GM12878 (cell line): Measurements from ENCODE around the gene MTIF2. TPM values are rescaled to one million over a fixed set of nuclear protein-coding genes. Genes with fewer than 3 reads are reported as not detected.

Source experiments
- ATF2 ChIP-seq: IDR thresholded peaks from 2 replicates; pipeline ENCODE4 v1.6.1; 2012; ENCODE audit warnings: low read length, inconsistent platforms
- BHLHE40 ChIP-seq, 2 experiments: fragments of 450-650 bp in 1 of 2; IDR thresholded peaks; 2 replicates each; pipeline ENCODE4 v1.6.1; 2011 to 2017; ENCODE audit warnings: low read depth in 2 of 2, borderline replicate concordance in 1 of 2, improper control_type of control experiment in 1 of 2, low read length in 1 of 2, mild to moderate bottlenecking in 1 of 2
- CEBPB ChIP-seq, 2 experiments: fragments of 150-350 bp in 1 of 2; IDR thresholded peaks; 2 replicates each; pipeline ENCODE4 v1.6.1; 2012 to 2014; ENCODE audit warnings: low read depth in 2 of 2, low read length in 2 of 2, borderline replicate concordance in 1 of 2, inconsistent platforms in 1 of 2
- CHD1 ChIP-seq: IDR thresholded peaks from 2 replicates; pipeline ENCODE4 v1.6.1; 2012; ENCODE audit warnings: low read depth, low read length, improper control_type of control experiment
- CREM ChIP-seq: IDR thresholded peaks from 2 replicates; pipeline ENCODE4 v1.6.1; 2014; ENCODE audit warnings: antibody characterized with exemption, low read depth
- FOXM1 ChIP-seq: IDR thresholded peaks from 2 replicates; pipeline ENCODE4 v1.6.1; 2012; ENCODE audit warnings: low read depth, mild to moderate bottlenecking, inconsistent platforms, low read length, moderate library complexity
- HCFC1 ChIP-seq: fragments of 150-350 bp; IDR thresholded peaks from 2 replicates; pipeline ENCODE4 v1.6.1; 2014; ENCODE audit warnings: low read length
- HDAC2 ChIP-seq: fragments of 200-600 bp; sonication (generic); IDR thresholded peaks from 2 replicates; pipeline ENCODE4 v1.6.1; 2017
- IKZF2 ChIP-seq, 2 experiments: fragments of 450-650 bp; IDR thresholded peaks; 2 replicates each; pipeline ENCODE4 v1.6.1; 2017; ENCODE audit warnings: mild to moderate bottlenecking in 2 of 2, moderate library complexity in 2 of 2
- JUNB ChIP-seq: IDR thresholded peaks from 2 replicates; pipeline ENCODE4 v1.6.1; 2016; ENCODE audit warnings: antibody characterized with exemption, mild to moderate bottlenecking
- MTA3 ChIP-seq: IDR thresholded peaks from 2 replicates; pipeline ENCODE4 v1.6.1; 2012; ENCODE audit warnings: low read length, inconsistent platforms, borderline replicate concordance
- PAX5 ChIP-seq: IDR thresholded peaks from 2 replicates; pipeline ENCODE4 v1.6.1; 2011; ENCODE audit warnings: low read depth, low read length, borderline replicate concordance
- POLR2AphosphoS2 ChIP-seq: IDR thresholded peaks from 2 replicates; pipeline ENCODE4 v1.6.1; 2011; ENCODE audit warnings: low read depth, mild to moderate bottlenecking, low read length, improper control_type of control experiment, moderate library complexity
- POLR2AphosphoS5 ChIP-seq: IDR thresholded peaks from 2 replicates; pipeline ENCODE4 v1.6.1; 2011; ENCODE audit warnings: mild to moderate bottlenecking, low read length, inconsistent platforms
- RFX5 ChIP-seq: IDR thresholded peaks from 2 replicates; pipeline ENCODE4 v1.6.1; 2011; ENCODE audit warnings: low read depth, low read length, improper control_type of control experiment
- TAF1 ChIP-seq: IDR thresholded peaks from 2 replicates; pipeline ENCODE4 v1.6.1; 2011; ENCODE audit warnings: mild to moderate bottlenecking, low read depth, low read length, borderline replicate concordance
- TARDBP ChIP-seq: IDR thresholded peaks from 2 replicates; pipeline ENCODE4 v1.6.1; 2016; ENCODE audit warnings: borderline replicate concordance
- TBL1XR1 ChIP-seq: IDR thresholded peaks from 2 replicates; pipeline ENCODE4 v1.6.1; 2012; ENCODE audit warnings: low read depth, low read length, improper control_type of control experiment
- TCF3 ChIP-seq: IDR thresholded peaks from 2 replicates; pipeline ENCODE4 v1.6.1; 2012; ENCODE audit warnings: low read depth, mild to moderate bottlenecking, low read length, borderline replicate concordance; ENCODE audit not compliant: insufficient read depth
- ZBED1 ChIP-seq: IDR thresholded peaks from 2 replicates; pipeline ENCODE4 v1.6.1; 2016; ENCODE audit warnings: borderline replicate concordance
- ZNF217 ChIP-seq: fragments of 450-650 bp; IDR thresholded peaks from 2 replicates; pipeline ENCODE4 v1.6.1; 2017; ENCODE audit warnings: antibody characterized with exemption, mild to moderate bottlenecking
- ZNF24 ChIP-seq: fragments of 450-650 bp; IDR thresholded peaks from 2 replicates; pipeline ENCODE4 v1.6.1; 2017; ENCODE audit warnings: antibody characterized with exemption, mild to moderate bottlenecking
- ZZZ3 ChIP-seq: IDR thresholded peaks from 2 replicates; pipeline ENCODE4 v1.6.1; 2011; ENCODE audit warnings: low read depth; ENCODE audit not compliant: control insufficient read depth, insufficient read length
- polyA plus RNA-seq, 11 experiments: library from polyadenylated mRNA; depleted of rRNA in 4 of 11; unstranded in 6 of 11; stranded (reverse) in 5 of 11; fragments of >200 nt; fragmentation: Nextera tagmentation in 4 of 11; fragmentation: Illumina TruSeq in 1 of 11; extraction: Ambion mirVana in 4 of 11; extraction: Trizol in 1 of 11; gene quantifications; 1 replicate in 1 of 11; 2 replicates in 10 of 11; pipeline versions ENCODE4 v1.2.1 to v1.2.3, GENCODE V29; 2011 to 2016; ENCODE audit warnings: inconsistent platforms in 2 of 11, missing spikeins in 2 of 11, low read depth in 1 of 11
- total RNA-seq, 4 experiments: library from RNA; depleted of rRNA in 3 of 4; stranded (reverse); fragments of >200 nt in 3 of 4; fragmentation: Illumina TruSeq in 1 of 4; extraction: Trizol in 1 of 4; gene quantifications; 2 replicates each; pipeline versions ENCODE4 v1.2.1 to v1.2.3, GENCODE V29; 2013 to 2021
- TF ChIP-seq, protein P1 (sequence below): fragments of 450-650 bp; IDR thresholded peaks from 2 replicates; pipeline ENCODE4 v1.6.1; 2016; ENCODE audit warnings: mild to moderate bottlenecking
- TF ChIP-seq, protein P2 (sequence below): fragments of 450-650 bp; IDR thresholded peaks from 2 replicates; pipeline ENCODE4 v1.6.1; 2017; ENCODE audit warnings: mild to moderate bottlenecking, moderate library complexity
- TF ChIP-seq, protein P3 (sequence below): fragments of 450-650 bp; IDR thresholded peaks from 2 replicates; pipeline ENCODE4 v1.6.1; 2016; ENCODE audit warnings: mild to moderate bottlenecking

Gene MTIF2
- total and polyA plus RNA-seq, 10 of the 15 experiments (the other 5 are each of a cell fraction or from before 2014, with no cell fraction given) = 26.4 to 63.7 (median 40.0) TPM

DNA sequence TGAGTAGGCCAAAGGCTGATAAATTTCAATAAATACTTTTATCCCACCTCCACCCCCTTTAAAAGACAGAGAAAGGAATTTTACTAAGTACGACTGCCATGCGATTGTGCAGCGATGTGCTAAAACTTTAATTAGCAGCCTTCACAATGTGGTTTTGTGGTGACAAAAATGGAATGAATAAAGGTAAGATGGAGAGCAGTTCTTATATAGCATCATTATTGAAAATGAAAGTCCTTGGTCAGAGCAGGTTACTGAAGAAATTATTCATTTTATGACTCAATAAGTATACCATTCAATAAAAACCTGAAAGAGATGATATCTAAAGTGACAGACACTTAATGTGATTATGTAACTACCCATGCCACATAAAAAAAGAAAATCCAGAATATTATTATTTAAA is 33.2 kb upstream of the MTIF2 start (continued):
- TF ChIP-seq JUNB = peak; percentile 93
- peak; percentile 76; the same call in 1 of the 2 replicates for TF ChIP-seq ZBED1
- peak; percentile 90 for TF ChIP-seq ATF2
- TF ChIP-seq TARDBP = no peak
- TF ChIP-seq, protein P1, sequence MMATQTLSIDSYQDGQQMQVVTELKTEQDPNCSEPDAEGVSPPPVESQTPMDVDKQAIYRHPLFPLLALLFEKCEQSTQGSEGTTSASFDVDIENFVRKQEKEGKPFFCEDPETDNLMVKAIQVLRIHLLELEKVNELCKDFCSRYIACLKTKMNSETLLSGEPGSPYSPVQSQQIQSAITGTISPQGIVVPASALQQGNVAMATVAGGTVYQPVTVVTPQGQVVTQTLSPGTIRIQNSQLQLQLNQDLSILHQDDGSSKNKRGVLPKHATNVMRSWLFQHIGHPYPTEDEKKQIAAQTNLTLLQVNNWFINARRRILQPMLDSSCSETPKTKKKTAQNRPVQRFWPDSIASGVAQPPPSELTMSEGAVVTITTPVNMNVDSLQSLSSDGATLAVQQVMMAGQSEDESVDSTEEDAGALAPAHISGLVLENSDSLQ = peak; percentile 70; the same call in 1 of the 2 replicates
- TF ChIP-seq POLR2AphosphoS2 = no peak
- TF ChIP-seq, protein P2, sequence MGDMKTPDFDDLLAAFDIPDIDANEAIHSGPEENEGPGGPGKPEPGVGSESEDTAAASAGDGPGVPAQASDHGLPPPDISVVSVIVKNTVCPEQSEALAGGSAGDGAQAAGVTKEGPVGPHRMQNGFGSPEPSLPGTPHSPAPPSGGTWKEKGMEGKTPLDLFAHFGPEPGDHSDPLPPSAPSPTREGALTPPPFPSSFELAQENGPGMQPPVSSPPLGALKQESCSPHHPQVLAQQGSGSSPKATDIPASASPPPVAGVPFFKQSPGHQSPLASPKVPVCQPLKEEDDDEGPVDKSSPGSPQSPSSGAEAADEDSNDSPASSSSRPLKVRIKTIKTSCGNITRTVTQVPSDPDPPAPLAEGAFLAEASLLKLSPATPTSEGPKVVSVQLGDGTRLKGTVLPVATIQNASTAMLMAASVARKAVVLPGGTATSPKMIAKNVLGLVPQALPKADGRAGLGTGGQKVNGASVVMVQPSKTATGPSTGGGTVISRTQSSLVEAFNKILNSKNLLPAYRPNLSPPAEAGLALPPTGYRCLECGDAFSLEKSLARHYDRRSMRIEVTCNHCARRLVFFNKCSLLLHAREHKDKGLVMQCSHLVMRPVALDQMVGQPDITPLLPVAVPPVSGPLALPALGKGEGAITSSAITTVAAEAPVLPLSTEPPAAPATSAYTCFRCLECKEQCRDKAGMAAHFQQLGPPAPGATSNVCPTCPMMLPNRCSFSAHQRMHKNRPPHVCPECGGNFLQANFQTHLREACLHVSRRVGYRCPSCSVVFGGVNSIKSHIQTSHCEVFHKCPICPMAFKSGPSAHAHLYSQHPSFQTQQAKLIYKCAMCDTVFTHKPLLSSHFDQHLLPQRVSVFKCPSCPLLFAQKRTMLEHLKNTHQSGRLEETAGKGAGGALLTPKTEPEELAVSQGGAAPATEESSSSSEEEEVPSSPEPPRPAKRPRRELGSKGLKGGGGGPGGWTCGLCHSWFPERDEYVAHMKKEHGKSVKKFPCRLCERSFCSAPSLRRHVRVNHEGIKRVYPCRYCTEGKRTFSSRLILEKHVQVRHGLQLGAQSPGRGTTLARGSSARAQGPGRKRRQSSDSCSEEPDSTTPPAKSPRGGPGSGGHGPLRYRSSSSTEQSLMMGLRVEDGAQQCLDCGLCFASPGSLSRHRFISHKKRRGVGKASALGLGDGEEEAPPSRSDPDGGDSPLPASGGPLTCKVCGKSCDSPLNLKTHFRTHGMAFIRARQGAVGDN = no peak
- peak in 1 of 2 experiments; percentile 87; a peak in 1 of 4 replicates for TF ChIP-seq CEBPB (IDR thresholded peaks at IDR 0.05; ENCODE audit: borderline replicate concordance in 1 of 2, low read depth in 2 of 2, low read length in 2 of 2)
- peak; percentile 58; the same call in 1 of the 2 replicates for TF ChIP-seq ZNF24
- TF ChIP-seq CREM = peak; percentile 76
- peak; percentile 38 to 67; a peak in 3 of 4 replicates for TF ChIP-seq IKZF2 (IDR thresholded peaks at IDR 0.05)
- TF ChIP-seq POLR2AphosphoS5 = no peak
- no peak for TF ChIP-seq RFX5
- TF ChIP-seq TBL1XR1 = 0 out of 2 replicates have a peak, but pooled peaks have one; percentile 26
- peak; percentile 21 to 22; a peak in 1 of 4 replicates for TF ChIP-seq BHLHE40 (IDR thresholded peaks at IDR 0.05; ENCODE audit: borderline replicate concordance in 1 of 2, low read depth in 2 of 2, low read length in 1 of 2)
- no peak for TF ChIP-seq TAF1
- no peak for TF ChIP-seq HCFC1
- peak; percentile 97 for TF ChIP-seq ZNF217
- peak; percentile 90; the same call in 1 of the 2 replicates for TF ChIP-seq FOXM1
- no peak for TF ChIP-seq ZZZ3
- TF ChIP-seq PAX5 = 0 out of 2 replicates have a peak, but pooled peaks have one; percentile 53
- TF ChIP-seq HDAC2 = no peak
- TF ChIP-seq, protein P3, sequence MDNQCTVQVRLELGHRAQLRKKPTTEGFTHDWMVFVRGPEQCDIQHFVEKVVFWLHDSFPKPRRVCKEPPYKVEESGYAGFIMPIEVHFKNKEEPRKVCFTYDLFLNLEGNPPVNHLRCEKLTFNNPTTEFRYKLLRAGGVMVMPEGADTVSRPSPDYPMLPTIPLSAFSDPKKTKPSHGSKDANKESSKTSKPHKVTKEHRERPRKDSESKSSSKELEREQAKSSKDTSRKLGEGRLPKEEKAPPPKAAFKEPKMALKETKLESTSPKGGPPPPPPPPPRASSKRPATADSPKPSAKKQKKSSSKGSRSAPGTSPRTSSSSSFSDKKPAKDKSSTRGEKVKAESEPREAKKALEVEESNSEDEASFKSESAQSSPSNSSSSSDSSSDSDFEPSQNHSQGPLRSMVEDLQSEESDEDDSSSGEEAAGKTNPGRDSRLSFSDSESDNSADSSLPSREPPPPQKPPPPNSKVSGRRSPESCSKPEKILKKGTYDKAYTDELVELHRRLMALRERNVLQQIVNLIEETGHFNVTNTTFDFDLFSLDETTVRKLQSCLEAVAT = peak; percentile 80; the same call in 1 of the 2 replicates
- TF ChIP-seq MTA3 = peak; percentile 87; the same call in 1 of the 2 replicates
- no peak for TF ChIP-seq TCF3
- no peak for TF ChIP-seq CHD1
